HG03378 (cell line): ENCODE data around the gene RABGAP1.

ENCODE experiments used
- ATAC-seq: cut with Tn5 transposase; IDR thresholded peaks from one replicate; pipeline ENCODE4 v1.9.1; 2021; ENCODE audit warnings: mild to moderate bottlenecking, moderate library complexity; ENCODE audit not compliant: unreplicated experiment

RABGAP1 gene

GRCh38 chr9:123107639-123108285 lies 166.9 kb downstream of the RABGAP1 start:
- no peak for ATAC-seq

- ATAC-seq: no peak
These were observed 168.2 kb downstream of the RABGAP1 start for GRCh38 chr9:123108976-123109375.

- no peak for ATAC-seq
These were observed 168.9 kb downstream of the RABGAP1 start for GRCh38 chr9:123109540-123110279.

GRCh38 chr9:123111427-123112014 lies 170.7 kb downstream of the RABGAP1 start:
- ATAC-seq: no peak

GRCh38 chr9:123112015-123112975 lies 171.5 kb downstream of the RABGAP1 start:
- ATAC-seq: no peak

GRCh38 chr9:123113185-123113584 lies 172.4 kb downstream of the RABGAP1 start:
- ATAC-seq: no peak

GRCh38 chr9:123115146-123115913 lies 174.5 kb downstream of the RABGAP1 start:
- no peak for ATAC-seq

- ATAC-seq: no peak
These were observed 175.2 kb downstream of the RABGAP1 start for GRCh38 chr9:123116036-123116435.

GRCh38 chr9:123119566-123119965 lies 178.7 kb downstream of the RABGAP1 start:
- no peak for ATAC-seq

GRCh38 chr9:123120131-123120530 lies 179.3 kb downstream of the RABGAP1 start:
- no peak for ATAC-seq

- no peak for ATAC-seq
These were observed 180.1 kb downstream of the RABGAP1 start for GRCh38 chr9:123120953-123121352.

GRCh38 chr9:123121457-123121856 lies 180.6 kb downstream of the RABGAP1 start:
- no peak for ATAC-seq

- no peak for ATAC-seq
These were observed 186.8 kb downstream of the RABGAP1 start for GRCh38 chr9:123127512-123128075.

GRCh38 chr9:123128591-123128990 lies 187.8 kb downstream of the RABGAP1 start:
- ATAC-seq: no peak

GRCh38 chr9:123129423-123129822 lies 188.6 kb downstream of the RABGAP1 start:
- ATAC-seq: no peak

GRCh38 chr9:123131258-123131657 lies 190.4 kb downstream of the RABGAP1 start:
- no peak for ATAC-seq

GRCh38 chr9:123131993-123132392 lies 191.2 kb downstream of the RABGAP1 start:
- ATAC-seq: no peak

- ATAC-seq: no peak
These were observed 191.9 kb downstream of the RABGAP1 start for GRCh38 chr9:123132696-123133095.

GRCh38 chr9:123135430-123135829 lies 194.6 kb downstream of the RABGAP1 start:
- no peak for ATAC-seq

GRCh38 chr9:123138163-123138562 lies 197.3 kb downstream of the RABGAP1 start:
- no peak for ATAC-seq
